PFSK-1 (cell line): Measurements from ENCODE around the gene NAXD.

Source experiments
- POLR2AphosphoS5 ChIP-seq: IDR thresholded peaks from 2 replicates; pipeline ENCODE4 v1.6.1; 2012; ENCODE audit warnings: low read depth, mild to moderate bottlenecking, control low read depth, low read length, moderate library complexity
- REST ChIP-seq, 2 experiments: IDR thresholded peaks; 2 replicates each; pipeline versions ENCODE4 v1.6.1 to v1.8.0; 2011 to 2012; ENCODE audit warnings: low read depth in 2 of 2, low read length in 2 of 2, control low read depth in 1 of 2, inconsistent platforms in 1 of 2, mild to moderate bottlenecking in 1 of 2, moderate library complexity in 1 of 2; ENCODE audit not compliant: insufficient read depth in 1 of 2
- SIN3A ChIP-seq: IDR thresholded peaks from 2 replicates; pipeline ENCODE4 v1.6.1; 2012; ENCODE audit warnings: mild to moderate bottlenecking, low read length, moderate library complexity, borderline replicate concordance; ENCODE audit not compliant: insufficient read depth

GRCh38 chr13:110568612-110569011 lies 46.7 kb upstream of the NAXD start:
- no peak for TF ChIP-seq REST (IDR thresholded peaks at IDR 0.05; ENCODE audit: insufficient read depth in 1 of 2, low read depth in 2 of 2, low read length in 2 of 2)
- TF ChIP-seq POLR2AphosphoS5: no peak
- TF ChIP-seq SIN3A: no peak
